Activated T-cell treated with anti-CD3 and anti-CD28 coated beads for 24 hours (primary cell): ENCODE measurements around the gene ROBO2.

Source experiments
- DNase-seq: peaks from one replicate; pipeline ENCODE4 v3.0.0-alpha.2; 2020; ENCODE audit warnings: low read depth

Gene ROBO2

DNA sequence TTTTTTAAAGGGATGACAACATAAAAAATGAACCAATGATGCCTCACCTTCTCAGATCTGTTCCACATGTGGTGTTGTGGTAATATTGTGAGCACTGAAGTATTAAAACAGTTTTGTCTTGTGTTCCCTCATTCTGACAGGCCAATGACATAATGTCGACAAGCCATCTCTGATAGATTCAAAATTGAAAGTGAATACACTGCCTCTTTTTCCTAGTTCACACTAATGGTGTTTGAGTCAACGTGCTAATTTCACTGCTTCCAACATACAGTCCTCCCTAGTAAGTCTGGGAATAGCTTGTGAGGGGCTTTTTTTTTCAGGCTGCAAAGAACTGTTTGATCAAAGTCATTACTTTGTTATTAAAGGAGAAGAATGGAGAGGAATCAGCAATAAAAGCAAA, 82.8 kb downstream of the ROBO2 start:
- DNase-seq, result no peak

DNA sequence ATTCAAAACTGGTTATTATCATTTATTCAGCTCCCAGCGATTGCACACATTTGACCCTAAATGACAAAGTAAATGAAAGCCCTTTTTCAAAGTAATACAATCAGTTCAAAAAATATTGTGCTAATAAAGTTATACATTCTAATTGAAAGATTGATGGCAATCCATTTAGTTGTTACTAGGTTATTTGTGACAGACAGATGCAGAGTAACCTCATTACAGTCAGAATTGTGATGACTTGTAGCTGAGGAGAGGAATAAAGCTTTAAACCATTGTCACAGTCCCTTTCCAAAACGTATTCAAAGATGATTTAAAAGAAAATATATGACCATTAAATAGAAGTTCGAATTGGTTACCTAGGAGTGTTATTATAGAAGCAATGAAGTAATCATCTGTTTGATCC, 86.1 kb downstream of the ROBO2 start:
- DNase-seq, result no peak

DNA sequence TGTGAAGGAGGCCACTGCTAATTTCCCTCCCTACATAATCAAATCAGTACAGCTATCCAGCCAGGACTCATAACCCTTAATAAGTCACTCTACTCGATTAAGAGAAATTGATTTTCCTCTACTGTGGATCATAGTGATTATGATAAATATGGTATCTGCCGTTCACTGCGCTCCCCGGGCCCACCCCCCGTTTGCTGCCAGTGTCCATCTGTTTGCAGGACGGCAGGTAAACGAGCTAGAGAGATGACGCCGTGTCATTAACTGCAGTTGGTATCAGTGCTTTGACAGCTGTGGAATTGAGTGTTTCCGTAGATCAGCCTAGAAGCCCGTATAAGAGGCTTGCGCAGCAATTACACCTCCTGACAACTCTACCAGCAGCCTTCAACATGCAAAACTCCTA, 94.9 kb downstream of the ROBO2 start:
- no peak for DNase-seq

DNA sequence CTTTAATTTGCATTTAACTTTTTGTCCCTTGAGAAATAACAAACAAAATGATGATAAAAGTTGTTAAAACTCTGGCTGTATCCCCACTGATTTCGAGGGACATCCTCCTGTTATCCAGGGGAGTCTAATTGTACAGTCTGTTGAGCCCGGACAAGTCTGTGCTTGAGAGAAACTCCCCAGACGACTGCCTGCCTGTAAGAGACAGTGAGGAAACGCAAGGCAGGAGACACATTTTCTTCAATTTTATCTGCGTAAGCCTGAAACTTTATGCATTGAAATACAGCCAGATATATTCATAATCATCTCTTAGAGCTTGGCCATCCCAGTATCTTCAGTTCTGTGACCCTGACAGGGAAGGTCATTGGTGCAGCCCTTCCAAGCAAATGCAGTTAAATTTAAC, 97.7 kb downstream of the ROBO2 start:
- no peak for DNase-seq

DNA sequence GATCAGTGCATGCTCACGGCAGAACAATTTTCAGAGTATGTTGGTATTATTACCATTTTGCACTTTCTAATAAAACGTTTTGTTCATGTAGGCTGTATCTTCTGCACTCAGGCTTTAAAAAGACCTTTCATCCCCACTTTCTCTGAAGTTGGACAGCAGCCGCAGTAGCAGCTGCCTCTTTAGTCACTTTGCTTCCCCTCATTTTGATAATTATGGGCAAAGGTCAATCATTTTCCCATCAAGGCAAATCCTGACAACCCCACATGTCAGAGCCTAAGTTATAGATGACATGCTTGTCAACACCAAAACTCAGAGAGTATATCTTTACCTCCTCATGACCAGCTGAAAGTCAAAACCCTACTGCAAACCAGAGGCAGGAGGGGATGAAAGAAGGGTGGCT, 99.7 kb downstream of the ROBO2 start:
- no peak for DNase-seq

DNA sequence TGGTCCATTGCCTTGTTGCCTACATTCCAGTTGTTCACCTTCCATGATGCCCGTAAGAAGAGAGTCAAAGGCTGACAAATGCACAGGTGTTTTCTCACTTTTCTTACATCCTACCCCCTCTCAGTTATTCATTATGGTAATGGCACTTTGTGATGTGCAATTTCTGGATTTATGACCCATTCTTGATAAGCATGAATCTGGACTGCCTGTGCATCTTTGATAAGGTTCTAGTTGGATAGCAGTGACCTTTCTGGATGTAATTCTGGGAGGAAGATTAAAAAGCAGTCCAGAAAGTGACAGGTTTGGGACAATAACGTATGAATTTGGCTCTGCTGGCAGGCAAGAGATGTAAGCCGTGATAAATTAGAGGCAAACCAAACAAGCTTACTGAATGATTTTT, 101.5 kb downstream of the ROBO2 start:
- DNase-seq, result no peak

DNA sequence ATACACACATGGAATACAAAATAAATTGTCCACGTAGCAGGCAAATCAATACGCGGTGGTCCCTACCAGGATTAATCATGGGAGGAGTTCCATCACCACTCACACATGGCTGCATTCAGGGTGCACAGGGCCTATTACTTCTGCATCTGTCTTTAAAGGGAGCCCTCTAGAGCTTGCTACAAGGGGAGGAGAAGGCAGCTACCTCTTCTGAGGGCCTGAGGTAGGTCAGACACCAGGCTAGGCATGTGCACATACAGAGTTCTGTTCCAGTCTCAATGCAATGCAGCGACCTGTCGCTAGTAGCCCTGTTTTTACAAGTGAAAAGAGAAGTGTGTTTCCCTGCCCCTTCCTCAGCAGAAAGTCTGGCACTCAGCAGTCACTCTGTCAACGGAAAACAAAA, 102.7 kb downstream of the ROBO2 start:
- DNase-seq, result no peak

DNA sequence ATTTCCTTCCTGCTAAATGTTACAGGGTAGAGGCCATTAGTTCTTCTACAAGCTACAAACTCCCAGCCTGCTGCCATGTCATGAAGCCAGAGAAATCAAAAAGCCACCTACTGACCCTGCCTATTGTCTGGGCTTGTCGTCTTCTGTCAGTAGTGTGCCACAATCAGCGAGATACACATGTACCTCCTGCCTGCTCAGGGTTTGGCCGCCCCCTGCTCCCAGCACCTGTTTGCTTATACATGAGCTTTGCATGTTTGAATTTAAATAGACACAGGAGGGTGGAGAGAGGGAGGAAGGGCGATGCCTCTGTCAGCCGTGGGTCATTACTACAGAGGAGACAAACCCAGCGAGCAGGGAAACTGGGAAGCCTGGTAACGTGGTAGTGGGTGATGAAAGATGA, 106.1 kb downstream of the ROBO2 start:
- no peak for DNase-seq

DNA sequence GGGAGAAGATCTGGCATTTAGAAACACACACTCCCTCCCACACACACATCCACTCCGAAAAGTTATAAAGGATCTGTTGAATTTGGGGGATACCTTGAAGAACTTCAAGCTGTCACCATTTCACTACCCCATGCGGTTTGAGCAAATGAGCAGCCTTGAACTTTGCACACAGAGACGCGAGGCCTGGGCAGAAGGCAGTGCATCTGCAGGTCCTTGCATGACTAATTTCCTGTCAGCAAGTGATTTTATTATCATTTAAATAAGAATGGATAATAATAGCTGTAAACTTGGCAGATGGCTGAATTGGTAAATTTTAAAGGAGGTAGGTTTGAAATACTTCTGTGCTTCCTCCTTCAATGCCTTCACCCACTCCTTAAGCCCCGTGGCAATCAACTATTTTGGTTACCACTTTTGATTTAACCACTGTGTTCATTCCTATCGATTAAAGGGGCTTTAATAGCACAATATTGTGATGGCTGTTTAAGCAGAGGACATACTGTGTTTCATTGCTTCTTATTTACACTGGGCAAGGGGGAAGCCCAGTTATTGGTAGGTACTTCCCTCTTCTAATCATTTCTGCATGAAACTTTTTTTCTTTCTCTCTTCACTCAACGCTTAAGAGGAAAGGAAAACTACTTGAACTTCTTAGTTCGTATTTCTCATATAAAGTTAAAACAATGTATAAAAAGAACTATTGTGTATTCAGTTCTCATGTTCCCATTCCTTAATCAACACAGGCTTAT, 108.1 kb downstream of the ROBO2 start:
- no peak for DNase-seq

DNA sequence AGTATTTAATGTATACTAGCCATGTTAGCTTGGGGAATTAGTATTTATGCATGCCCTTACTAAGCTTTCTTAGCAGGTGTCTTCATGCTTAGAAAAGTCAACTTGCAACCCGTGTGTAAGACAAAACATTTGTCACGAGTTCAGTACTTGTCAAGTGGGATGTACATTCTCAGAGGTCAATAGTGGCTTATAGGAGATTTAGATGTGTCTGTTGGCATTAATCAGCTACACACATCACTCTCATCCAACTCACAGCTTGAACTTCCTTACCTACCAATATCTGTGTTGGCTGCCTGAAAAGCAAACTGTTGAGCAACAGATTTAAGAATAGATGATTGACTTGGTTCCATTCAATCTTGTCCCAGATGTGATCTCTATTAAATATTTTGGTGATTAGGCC, 109.5 kb downstream of the ROBO2 start:
- no peak for DNase-seq

DNA sequence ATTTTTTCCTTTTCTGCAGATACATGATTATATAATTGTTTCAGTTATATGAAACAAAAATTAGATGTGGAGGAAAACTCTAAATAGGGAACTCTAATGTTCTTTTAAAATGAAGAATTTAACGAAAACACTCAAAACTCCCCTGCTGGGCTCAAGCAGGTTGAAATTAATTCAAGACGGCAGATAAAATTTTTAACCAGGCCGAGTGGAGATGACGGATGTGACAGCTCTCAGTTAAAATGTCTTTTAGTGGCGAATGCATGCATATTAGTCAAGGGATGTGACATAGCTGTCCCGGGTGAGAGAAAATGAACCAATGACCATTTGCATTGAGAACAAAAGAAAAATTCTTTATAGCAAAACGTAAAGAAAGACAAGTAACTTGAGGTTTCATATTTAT, 110.1 kb downstream of the ROBO2 start:
- no peak for DNase-seq

DNA sequence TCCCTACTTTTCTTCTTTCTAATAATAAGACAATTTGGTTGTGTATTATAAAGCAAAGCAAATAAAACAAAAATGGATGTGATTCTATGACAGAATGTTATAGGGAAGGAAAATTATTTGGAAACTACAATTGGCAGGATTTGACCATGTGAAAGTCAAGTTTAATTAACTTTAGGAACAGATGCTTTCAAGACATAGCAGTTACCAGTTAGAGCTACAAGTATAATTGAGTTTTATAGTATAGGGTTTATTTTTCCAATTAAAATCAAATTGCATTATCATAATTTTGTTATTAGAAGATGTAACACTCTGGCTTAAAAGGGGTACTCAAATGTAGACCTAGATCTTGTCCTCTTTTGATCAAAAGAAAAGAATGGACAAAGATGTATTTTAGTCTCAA, 110.9 kb downstream of the ROBO2 start:
- DNase-seq, result no peak

DNA sequence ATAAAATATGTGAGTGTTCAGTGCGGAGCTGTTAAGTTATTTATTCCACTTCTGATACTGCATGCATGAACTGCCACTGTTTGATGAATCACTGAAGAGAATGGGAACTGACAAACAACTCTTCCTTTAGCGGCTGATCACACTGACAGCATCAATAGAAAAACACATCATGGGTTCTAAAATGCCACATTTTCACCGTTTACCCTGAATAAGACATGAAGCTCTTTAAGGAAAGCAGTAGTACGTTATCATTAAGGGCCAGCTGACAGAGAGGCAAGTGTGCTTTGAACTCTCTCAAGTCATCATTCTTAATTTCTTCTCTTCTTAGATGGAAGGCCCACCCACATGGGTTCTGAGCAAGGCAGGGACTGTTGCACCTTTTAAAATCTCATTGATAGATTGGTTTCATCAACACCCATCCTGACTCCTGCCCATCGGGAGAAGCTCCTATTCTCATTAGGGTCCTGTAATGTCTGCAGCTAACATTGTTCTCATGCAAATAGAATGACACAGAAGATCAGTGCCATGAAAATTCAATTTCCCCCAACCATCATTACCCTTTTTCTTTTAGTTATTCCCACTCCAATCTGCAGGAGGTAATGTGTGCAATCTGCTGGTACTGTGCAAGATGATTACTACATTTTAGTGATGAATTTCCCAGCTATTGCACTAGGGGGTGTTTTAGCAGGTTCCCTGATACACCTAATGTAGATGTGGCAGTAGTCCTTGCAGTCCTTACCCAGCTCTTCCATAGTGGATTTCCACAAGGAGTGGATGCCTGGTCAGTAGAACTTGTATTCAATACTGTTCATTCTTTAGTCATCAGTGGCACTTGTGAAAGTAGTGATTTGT, 119.1 kb downstream of the ROBO2 start:
- no peak for DNase-seq

DNA sequence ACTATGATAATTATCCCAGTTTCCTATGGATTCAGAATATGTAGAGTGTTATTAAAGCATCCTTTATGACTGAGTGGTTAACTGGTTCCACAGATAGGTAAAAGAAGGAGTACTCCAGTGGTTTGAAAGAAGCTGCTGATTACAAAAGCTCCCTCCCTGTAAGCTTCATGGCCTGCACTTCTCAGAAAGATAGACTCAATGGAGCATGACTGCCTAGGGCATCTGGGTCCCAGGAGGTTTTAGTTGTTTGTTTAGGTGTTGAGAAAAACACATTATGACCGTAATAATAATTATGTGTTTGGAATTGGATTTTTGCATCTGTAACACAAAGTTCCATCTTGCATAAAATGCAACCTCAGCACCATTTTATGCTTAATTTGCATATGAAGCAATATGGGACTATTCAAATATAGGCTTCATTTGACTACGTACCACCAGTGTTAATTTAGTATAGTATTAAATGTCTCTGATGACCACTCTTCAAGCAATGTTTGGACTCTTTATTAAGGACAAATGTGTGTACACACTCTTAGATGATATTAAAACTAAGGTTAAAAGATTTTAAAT, 121.1 kb downstream of the ROBO2 start:
- DNase-seq, result no peak

DNA sequence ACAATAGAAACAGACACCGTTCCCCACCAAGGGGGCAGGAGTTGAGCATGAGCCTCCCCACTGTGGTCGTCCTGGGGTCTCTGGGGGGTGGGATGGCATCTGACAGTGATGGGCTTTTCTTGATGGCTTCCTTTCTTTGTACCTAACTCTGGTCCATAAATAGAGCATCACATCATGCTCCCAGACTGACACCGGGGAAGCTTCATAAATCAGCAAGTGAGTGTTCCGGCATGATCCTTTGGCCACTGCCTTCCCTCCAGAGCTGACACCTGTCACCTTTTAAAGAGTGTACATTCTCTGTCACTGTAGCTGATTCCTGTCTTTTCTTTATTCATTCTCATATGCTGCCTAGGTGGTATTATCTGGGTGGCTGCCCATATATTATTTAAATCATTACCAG, 129.9 kb downstream of the ROBO2 start:
- no peak for DNase-seq

DNA sequence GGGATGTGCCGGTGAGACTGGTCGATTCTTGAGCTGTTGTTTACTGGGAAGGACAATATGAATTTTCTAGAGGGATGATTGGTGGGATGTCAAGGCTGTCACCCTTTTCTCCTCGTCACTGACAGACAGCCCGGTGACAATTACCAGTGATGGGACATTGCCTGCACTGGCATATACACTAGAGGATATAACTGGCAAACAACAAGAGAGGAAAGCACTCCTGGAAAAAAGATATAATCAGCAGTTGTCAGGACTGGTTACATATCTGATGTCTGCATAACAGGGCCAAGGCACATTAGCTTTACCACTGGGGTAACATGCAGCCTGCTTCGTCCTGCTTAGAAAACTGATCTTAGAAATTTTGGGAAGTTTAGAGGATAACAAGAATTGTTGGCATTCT, 131.1 kb downstream of the ROBO2 start:
- DNase-seq, result no peak

DNA sequence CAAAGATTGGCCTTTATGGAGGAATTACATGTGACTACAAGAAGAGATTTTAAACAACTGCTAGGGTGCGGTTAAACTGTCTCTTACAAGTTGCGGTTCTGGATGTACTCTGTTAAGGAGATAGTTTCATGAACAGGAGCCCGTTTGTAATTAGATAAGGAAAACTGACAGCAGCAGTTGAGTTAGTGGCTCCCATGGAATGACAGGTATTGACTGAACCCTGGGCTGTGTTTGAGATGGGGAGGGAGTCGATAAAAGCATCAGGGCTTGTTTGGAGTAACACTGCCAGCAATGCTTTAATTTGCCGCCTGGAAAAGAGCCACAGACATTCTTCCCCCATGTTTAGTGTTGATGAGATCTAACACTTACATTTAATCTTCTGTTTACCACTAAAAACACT, 139.9 kb downstream of the ROBO2 start:
- no peak for DNase-seq

DNA sequence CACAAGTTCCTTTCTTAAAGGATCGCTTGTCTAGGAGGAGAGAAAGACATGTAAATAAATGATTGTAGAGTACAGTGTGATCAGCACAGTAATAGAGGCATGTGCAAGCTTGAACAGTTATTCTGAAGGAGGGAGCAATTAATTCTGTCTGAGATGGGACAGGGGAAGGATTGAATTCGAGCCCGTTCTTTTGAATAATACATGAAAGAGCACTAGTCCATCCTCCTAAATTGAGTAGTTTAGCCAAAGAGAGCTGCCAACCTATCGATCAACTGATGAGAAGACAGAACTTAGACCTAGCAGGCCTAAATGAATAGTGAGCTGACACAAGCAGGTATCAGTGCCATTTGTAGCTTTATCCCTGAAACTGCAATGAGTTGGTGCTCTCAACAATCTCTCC, 142.4 kb downstream of the ROBO2 start:
- DNase-seq, result no peak

DNA sequence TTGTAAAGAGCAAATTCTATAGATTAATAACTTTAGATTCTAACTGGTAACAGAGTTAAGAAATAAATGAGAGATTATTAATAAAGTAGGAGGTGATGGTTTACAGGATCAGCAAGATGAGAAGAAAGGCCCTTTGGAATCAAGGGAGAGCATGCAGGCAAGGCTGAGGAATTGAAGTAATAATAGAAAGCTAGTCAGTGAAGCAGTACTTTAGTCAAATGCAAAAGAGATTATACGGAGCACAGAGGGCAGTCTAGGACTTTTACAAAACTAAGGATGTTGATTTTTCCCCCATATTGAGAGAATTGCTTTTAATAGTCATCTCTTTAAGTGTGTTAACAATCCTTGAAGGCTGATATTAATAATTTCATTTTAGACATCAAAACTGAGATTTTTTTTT, 146.4 kb downstream of the ROBO2 start:
- DNase-seq, result no peak

DNA sequence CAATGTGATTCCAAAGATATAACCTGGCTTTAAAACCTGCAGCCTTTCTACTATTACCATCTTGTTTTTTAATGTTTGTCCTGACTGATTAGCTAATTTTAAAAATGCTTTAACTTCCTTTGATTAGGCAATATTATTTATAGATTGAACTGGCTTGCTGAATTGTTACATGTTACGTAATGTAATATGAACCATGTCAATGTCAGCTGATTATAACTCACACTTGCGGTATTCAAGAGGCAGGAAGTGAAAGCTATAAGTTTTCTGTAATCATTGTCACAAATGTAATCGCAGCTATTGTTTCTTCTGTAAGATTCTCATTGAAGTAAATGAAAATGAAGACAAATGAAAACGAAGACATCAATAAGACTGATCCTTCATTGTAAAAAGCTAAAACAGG, 146.8 kb downstream of the ROBO2 start:
- no peak for DNase-seq

DNA sequence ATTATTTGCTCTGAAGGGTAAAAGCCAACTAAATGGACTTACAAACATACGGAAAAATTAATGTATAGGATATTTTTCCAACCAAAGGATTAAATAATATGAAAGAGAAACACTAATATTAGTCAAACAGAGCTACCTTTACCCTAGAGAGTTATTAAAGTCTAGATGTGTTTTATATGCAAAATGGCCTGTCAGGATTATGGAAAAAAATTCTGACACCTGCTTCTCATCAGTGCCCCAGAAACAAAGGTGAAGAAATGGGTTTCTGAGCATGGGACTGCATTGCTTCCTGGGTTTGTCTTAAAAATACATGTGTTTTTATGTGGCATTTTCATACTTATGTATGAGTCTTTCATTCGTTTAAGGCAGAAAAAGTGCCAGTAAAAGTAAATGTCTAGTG, 148.3 kb downstream of the ROBO2 start:
- DNase-seq, result no peak

DNA sequence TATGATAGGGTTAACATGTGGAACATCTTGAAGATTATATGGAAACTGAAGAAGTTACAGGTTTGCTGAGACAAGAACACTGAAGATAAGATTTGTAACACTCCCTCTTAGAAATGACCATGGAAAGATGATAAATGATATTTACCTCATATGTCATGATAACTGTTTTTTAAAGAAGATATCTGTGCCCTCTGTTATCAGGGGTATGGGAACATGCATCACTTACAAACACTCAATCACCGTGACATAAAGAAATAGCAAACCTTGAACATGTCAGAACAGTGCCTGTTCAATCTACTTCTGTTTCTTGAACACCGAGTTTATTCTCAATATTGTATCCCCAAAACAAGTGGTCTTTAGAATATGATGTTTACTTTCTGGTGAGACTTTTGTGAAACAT, 149.4 kb downstream of the ROBO2 start:
- DNase-seq, result no peak

DNA sequence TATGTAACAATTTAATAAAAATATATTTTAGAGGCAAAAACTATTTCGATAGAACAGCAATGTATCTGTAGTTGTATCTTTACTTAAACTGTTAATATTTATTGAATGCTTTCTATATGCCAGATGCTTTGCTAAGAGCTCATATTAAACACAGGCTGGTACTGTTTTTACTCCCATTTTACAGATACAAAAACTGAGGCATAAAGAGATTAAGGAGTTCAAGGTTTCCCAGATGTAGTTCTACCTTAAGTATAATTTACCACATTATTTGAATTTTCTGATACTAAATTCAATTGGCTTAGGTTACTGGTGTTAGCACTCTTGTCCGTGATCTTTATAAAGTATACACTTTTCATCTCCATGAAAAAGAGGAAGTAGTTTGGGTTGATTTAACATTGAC, 149.8 kb downstream of the ROBO2 start:
- no peak for DNase-seq
